Type B pancreatic cell (in vitro differentiated cells): ENCODE measurements around the gene PCSK6. TPM values are rescaled to one million over a fixed set of nuclear protein-coding genes. Genes with fewer than 3 reads are reported as not detected.

Experiments used
- total RNA-seq: library from RNA; stranded (reverse); gene quantifications from 2 replicates; pipeline ENCODE4 v1.2.1, GENCODE V29; 2021; ENCODE audit warnings: low replicate concordance

Gene PCSK6
- total RNA-seq, 1 donor from 2014 or later, result 5.4 TPM

Other genes starting within 250 kb of the PCSK6 start
- gene CHSY1, start 237.7 kb downstream of the PCSK6 start, total RNA-seq, result 18.4 and 43.0 TPM in 2 replicates
- 47.2 and 74.3 TPM in 2 replicates for gene SELENOS, start 212.2 kb downstream of the PCSK6 start, total RNA-seq
- 72.6 and 80.3 TPM in 2 replicates for gene SNRPA1, start 194.5 kb downstream of the PCSK6 start, total RNA-seq
- 35.7 and 50.0 TPM in 2 replicates for gene TM2D3, start 162.7 kb upstream of the PCSK6 start, total RNA-seq
- gene TARS3, start 234.8 kb upstream of the PCSK6 start, total RNA-seq, result 11.0 and 17.1 TPM in 2 replicates